GM21447 (cell line): ENCODE results near the gene RALGDS.

Source experiments
- ATAC-seq: cut with Tn5 transposase; IDR thresholded peaks from one replicate; pipeline ENCODE4 v1.9.1; 2021; ENCODE audit not compliant: unreplicated experiment

The RALGDS gene

GRCh38 chr9:133151601-133152525 is 30.8 kb upstream of the RALGDS start:
- ATAC-seq: no peak

DNA sequence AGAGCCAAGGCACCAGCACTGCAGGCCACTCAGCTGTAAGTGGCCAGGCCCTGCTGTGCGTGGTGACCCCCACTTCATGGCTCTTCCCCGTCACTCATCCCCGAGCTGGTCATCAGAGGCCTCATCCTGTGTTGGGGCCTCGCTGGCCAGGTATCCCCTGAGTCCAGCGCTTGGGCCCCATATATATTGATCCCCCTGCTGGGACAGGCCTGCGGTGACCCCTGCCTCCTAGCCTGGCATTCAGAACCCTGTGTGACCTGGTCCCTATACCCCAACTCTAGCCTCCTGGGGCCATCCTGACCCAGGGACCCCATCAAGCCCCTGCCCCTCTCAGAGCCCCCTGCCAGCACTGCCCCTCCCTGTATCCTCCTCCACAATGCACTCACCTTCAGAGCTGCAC is 30.0 kb upstream of the RALGDS start:
- no peak for ATAC-seq

GRCh38 chr9:133149130-133150015 is 28.3 kb upstream of the RALGDS start:
- peak; percentile 58 for ATAC-seq

DNA sequence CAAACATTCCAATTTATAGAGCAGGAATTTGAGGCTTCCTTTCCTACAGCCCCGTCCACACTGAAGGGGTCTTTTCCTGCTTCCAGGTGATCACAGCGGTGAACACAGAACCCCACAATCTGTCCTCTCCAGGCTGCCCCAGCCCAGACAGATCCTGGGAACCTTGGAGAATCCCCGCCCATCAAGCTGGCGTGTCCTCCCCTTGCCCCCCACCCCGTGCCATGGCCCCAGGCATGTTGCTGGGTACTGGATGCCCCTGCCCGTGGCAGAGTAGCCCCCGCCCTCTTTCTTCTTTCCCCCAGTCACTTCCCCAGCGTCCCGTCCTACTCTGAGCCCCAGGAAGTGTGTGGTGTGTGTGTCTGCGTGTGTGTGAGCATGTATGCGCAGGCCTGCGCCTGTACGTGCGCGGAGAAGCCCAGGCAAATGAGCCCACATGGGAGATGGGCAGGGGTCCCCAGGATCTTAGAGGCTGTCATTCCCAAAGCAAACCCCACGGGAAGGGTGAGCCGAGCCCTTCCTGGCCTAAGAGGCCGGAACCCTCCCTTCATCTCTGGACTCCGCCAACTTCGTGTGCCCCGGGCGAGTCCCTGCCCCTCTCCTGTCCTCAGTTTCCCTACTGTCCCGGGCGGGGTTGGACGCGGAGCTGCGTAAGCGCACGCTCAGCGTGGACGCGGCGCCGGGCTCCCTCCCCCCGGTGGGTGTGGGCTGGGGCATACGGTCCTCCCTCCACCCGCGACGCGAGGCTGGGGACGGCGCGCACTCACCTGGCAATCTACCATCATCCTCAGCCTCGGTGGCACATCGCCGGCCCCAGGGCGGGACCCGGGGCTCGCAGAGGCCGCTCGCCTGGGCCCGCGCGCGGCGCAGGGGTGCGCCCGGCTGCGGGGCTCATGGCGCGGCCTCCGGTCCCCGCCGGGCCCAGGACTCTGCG is 27.4 kb upstream of the RALGDS start:
- peak; percentile 10 for ATAC-seq

DNA sequence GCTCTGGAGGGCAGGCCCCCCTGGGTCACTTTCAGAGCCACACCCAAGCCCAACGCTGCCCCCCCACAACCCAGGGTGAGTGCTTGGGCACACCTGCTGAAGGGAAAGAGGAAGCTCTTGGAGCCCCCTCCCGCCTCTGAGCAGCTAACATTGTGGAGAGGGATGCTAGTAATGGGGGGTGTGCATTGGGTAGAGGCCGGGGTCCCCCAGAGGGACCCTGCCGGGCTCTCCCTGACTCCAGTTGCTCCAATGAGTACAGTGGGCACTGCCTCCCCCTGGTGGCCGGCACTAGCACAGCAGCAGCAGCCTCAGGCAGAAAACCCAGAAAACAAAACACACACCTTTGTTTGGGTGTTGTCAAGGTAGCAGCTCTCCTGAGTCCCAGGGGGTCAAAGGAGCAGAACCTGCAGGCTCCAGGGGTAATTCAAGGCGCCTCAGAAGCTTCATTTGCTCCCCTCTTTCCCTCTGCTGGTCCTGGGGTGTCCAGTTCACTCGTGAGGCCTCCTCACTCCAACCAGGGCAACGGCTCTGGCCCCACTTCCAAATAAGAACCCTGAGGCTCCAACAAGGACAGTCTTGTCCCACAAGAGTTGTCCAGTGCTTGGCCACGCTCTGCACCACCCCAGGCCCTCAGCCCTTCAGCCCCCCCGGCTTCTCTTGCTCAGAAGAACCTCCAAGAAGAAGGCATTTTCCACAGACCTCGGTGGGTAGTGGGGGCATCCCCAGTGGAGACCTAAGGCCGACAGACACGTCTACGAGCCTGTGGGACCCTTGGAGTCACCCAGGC is 26.6 kb upstream of the RALGDS start:
- no peak for ATAC-seq

DNA sequence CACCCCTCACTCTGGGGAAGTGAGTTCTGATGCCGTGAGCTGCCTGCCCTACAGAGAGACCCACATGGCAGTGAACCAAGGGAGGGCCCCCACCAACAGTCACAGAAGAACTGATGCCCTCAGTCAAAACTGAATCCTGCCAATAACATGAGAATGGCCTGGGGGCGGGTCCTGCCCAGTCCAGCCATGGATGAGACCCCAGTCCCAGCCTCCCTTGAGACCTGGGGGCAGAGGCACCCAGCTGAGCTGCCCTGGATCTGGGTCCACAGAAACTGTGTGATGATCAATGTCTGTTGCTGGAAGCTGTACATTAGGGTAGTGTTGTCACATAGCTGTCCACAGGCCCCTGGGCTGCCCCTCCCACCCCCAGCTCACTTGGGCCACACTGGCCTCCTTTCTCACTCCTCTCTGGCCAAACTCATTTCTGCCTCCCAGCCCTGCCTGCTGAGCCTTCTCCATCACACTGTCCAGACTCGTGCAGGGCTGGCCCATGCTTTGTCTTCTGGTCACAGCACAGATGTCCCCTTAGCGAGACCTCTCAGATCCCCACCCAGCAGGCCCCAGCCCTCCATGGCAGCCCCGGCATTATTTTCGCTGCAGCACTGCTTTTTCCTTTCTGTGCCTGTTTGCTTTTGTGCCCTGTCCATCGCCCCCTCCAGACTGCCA is 25.8 kb upstream of the RALGDS start:
- no peak for ATAC-seq

DNA sequence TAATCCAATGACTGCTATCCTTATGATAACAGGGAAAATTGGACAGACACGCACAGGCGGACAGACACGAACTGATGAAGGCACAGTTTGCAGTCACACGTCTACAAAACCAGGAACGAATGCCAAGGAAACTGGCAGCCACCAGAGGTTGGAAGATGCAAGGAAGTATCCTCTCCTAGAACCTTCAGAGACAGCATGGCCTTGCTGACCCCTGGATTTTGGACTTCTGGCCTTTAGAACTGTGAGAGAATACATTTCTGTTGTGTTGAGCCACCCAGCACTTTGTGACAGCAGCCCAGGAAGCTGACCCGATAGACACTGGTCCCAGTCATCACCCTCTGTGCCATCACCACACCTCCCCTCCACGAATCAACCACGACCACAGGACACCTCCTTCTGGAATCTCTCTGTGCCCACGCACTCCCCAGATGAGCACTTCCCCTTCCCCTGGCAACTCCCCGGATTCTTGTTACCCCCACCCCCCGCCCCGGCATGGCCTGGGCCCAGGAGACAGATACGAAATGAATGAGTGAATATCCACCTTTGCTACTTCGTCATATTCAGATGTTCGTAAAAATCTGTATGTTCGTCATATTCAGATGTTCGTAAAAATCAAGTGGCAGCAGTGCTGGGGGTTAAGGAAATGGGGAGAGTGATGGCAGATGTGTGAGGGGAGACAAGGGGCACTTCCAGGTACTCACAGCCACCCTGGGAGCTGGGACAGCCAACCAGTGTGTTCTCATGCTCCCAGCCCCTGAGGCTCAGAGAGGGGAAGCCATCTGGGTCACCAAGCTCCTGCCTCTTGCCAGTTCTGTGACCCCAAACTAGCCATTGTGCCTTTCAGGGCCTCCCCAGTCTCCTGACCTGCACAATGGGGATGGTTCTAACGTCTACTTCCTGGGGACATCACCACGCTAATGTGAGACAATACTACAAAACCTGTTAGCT is 24.1 kb upstream of the RALGDS start:
- ATAC-seq: no peak

- peak; percentile 45 for ATAC-seq
Observed at GRCh38 chr9:133144142-133144903, 23.3 kb upstream of the RALGDS start.

DNA sequence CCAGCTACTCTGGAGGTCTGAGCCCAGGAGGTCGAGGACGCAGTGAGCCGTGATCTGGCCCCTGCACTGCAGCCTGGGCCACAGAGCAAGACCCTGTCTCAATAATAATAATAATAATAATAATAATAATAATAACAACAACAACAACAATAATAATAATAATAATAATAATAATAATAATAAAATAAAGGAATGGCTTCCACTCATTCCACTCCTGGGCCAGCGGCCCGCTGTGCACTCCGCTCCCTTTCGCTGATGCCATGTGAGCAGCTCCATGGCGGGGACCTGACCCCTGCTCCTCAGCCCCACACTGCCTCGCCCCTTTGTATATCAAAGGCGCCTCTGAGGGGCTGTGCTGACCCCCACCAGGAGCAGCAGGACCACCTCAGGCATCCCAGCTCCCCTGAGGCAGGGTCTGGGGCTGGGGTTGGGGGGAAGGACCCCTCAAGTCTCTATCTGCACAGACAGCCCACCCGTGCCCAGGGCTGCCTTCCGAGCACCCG is 22.6 kb upstream of the RALGDS start:
- ATAC-seq: no peak

DNA sequence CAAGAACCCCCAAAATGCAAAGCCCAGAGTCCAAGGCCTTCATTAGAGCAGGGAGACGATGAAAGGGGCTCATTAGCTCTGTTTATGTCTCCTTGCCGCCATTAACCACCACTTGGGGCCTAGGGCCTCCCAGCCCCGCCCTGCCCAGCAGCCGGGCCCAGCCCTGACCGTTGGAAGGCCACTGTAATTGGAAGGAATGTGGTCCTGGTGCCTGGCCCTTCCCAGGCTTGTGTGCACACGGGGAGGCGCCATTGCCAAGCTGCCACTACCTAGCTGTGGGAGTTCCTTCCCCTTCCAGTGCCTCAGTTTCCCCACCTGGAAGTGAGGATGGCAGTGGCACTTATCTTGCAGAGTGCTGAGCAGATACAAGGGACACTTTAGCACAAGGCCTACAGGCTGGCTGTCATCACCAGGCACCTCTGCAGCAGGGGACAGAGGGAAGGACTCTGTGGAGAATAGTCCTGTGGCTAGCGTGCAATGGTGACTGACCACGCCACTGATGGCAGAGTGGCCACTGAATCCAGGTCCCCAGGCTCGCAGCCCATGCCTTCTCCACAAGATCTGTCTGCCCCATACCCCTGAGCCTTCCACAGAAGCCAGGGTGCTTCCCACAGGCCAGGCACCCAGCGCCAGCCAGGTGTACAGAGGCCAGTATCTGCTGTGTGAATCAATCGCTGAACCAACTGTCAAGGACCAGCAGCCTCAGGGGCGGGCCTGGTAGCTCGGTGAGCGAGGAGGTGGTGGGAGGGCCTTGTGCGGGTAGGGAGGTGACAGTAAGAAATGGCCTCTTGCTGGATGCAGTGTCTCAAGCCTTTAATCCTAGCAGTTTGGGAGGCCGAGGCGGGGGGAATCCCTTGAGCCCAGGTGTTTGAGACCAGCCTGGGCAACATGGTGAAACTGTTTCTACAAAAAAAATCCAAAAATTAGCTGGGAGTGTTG is 21.9 kb upstream of the RALGDS start:
- no peak for ATAC-seq

GRCh38 chr9:133141833-133142595 is 21.0 kb upstream of the RALGDS start:
- no peak for ATAC-seq

- no peak for ATAC-seq
Observed at GRCh38 chr9:133140606-133141005, 19.6 kb upstream of the RALGDS start.

- no peak for ATAC-seq
Observed at GRCh38 chr9:133140174-133140505, 19.1 kb upstream of the RALGDS start.

DNA sequence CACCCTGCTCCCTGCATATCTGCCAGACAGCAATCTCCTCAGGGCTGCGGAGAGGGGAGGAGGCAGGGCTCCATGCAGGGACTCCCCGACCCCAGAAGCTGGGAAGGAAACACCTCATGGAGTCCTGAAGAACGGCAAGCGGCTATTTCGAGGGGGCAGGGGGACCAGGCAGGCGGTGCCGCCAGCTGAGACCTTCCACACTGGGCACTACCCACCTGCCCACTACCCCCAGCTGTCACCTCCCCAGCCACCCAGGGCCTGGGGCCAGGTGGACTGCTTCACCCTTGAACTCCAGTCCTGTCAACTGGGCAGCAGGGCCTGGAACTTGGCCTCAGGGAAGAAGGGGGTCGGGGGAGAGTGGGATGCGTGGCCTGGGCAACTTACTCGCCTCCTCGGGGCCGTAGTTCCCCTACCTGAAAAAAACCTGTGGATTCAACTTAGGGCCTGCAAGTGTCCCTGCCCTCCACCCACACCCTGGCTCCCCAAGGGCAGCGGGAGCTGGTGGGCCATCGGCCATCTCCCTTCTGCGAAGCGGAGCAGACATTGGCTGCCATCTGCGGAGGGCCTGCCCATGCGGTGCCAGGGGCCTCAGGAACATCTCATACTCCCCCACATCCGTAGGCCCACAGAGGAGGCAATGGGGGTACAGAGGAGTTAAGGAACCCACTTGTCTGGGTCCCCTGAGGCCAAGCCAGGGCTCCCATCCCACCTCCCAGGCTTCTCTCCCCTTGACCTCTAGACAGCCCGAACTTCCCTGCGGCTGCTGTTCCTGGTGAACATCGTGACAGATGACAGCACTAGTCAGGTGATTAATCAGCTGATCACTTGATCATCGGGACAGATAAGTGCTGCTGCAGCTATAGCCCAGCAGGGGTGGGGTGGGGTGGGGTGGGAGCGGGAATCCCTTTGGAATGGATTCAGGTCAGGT is 18.5 kb upstream of the RALGDS start:
- ATAC-seq: no peak
